ENCODE measurements around the gene TDRD12. TPM values are rescaled to one million over a fixed set of nuclear protein-coding genes. Genes with fewer than 3 reads are reported as not detected.

Gene TDRD12
- total RNA-seq, 1 experiment from 2014 or later, result 0.64 TPM

DNA sequence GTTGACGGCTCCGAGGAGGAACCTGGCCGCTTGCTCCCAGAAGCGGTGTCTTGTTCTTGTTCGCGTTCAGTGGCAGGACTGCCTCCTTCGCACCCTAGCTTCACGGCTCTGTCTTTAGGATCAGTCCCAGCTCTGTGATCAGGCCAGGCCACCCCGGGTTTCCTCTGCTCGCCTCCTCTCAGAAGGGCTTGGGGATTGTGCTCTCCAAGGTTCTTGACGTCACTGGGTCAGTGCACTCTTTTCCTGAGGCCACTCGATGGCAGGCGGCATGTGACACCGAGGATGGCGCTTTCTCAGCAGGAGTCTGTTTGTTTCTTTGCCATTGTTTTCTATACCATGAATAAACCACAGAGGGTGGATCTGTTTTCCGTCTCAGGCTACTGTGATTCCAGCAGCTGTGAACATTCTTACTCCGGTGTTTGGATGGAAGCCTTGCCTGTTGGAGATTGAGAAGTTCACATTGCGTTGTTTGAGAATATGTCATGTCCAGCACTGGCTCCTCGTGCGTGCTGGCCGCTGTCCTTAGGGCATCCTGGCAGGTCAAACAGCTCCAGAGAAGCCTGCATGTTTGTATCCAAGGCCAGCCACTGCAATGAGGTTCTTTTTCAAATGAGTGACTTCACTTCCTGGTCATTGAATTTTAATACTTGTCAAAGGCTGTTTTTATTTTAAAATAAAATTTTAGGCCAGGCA lies 105.5 kb downstream of the TDRD12 start:
- DNase-seq (ENCODE audit: low spot score), result no peak
- POLR2A ChIA-PET (ENCODE audit: low non-redundant PET), result no interaction called here
- Histone ChIP-seq H3K36me3 (ENCODE audit: insufficient read depth, low read length, poor library complexity, severe bottlenecking) (no peaks in the 10 kb centered on the region), H3K27me3 (replicated peaks; ENCODE audit: insufficient read depth, low read depth, low read length, poor library complexity) (no peaks in the 10 kb centered on the region), H3K4me1 (ENCODE audit: insufficient read depth, low read length, poor library complexity, severe bottlenecking) (no peaks in the 10 kb centered on the region), H3K27ac (ENCODE audit: low read depth, low read length, poor library complexity, severe bottlenecking) (no peak overlapping the region), H3K4me3 (ENCODE audit: low read depth, low read length, poor library complexity, severe bottlenecking) (no peak overlapping the region), H3K9me3 (ENCODE audit: low read depth, low read length, poor library complexity, severe bottlenecking) (no peaks in the 10 kb centered on the region)
- CTCF ChIA-PET, result no interaction called here
- TF ChIP-seq, protein P1, sequence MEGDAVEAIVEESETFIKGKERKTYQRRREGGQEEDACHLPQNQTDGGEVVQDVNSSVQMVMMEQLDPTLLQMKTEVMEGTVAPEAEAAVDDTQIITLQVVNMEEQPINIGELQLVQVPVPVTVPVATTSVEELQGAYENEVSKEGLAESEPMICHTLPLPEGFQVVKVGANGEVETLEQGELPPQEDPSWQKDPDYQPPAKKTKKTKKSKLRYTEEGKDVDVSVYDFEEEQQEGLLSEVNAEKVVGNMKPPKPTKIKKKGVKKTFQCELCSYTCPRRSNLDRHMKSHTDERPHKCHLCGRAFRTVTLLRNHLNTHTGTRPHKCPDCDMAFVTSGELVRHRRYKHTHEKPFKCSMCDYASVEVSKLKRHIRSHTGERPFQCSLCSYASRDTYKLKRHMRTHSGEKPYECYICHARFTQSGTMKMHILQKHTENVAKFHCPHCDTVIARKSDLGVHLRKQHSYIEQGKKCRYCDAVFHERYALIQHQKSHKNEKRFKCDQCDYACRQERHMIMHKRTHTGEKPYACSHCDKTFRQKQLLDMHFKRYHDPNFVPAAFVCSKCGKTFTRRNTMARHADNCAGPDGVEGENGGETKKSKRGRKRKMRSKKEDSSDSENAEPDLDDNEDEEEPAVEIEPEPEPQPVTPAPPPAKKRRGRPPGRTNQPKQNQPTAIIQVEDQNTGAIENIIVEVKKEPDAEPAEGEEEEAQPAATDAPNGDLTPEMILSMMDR (conservative IDR thresholded peaks at IDR 0.05; ENCODE audit: low read depth, low read length), result no peak
- TF ChIP-seq EZH2 (IDR thresholded peaks at IDR 0.05; ENCODE audit: borderline replicate concordance, low read depth, low read length, poor library complexity, severe bottlenecking), result no peak
- BruUV-seq (replicated peaks), result no TSS peak
- intact Hi-C loops (cut with micrococcal nuclease; ENCODE audit: unreplicated experiment), result no loop called here

DNA sequence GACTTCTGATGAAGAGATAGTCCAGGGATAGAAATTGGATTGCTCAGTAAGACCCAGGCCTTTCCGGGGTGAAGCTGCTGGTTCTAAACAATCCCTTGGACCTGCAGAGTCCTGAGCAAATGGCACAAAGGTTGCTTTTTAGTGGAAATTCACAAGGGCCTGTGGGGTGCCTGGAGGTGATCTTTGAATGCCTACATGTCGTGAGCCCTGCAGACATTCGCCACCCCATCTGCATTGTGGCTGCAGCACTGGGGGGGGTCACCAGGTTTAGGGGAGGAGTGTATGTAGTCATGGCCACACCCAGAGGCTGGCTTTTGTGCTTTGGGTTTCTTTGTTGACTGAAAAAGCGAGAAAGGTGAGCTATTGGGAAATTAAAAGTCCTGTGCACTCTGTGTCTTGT lies 108.6 kb downstream of the TDRD12 start:
- BruUV-seq (replicated peaks), result no TSS peak
- CTCF ChIA-PET, result interaction anchor here (0.5 to 0.6 kb wide), 2 partner anchors 32 to 138 kb away, joined by 4 to 5 read pairs; no protein-coding TSS in a partner anchor

DNA sequence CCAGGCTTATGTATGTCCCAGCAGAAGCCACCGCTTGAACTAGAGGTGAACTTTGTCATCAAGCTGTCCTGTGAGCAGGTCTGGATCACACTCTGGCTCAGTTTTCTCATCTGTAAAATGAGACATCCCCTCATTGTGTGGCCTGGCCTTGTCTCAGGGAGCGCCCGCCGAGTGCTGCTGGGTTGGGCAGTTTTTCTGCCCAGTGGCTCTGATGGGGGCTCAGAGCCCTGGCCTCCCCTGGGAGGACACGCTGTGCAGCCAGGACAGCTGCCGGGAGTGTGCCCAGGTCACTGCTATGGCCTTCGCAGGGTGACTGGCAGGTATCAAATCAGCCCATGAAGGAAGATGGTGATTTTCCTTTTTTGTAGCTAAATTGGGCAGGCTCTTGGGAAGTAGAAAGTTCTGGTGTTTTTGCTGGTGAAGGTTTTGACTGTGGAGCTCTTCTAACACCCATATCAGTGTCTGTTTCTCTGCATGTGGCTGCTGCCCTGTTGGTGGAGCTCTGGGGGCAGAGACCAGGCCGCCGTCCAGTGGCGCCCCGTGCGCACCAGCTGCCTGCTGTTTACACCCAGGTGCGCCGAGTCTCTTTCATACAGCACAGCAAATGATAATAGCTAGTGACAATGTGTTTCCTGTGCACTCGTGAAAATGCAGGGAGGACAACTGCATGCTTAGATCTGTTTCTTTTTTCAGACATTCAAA lies 109.2 kb downstream of the TDRD12 start:
- ChIA-PET CTCF (interaction anchor here (0.6 kb wide), 1 partner anchor 31 kb away, joined by 4 read pairs; no protein-coding TSS in a partner anchor), POLR2A (ENCODE audit: low non-redundant PET) (interaction anchor here (0.6 kb wide), 1 partner anchor 25 kb away, joined by 14 read pairs; no protein-coding TSS in a partner anchor)

More for the DNA sequence above, 108.6 kb downstream of the TDRD12 start:
- POLR2A ChIA-PET (ENCODE audit: low non-redundant PET), result interaction anchor here (0.6 kb wide), 1 partner anchor 25 kb away, joined by 14 read pairs; no protein-coding TSS in a partner anchor
- DNase-seq (ENCODE audit: low spot score), result no peak
- H3K4me3 ChIP-seq (ENCODE audit: low read depth, low read length, poor library complexity, severe bottlenecking), result no peak overlapping the region
- intact Hi-C loops (cut with micrococcal nuclease; ENCODE audit: unreplicated experiment), result no loop called here
- no peak overlapping the region for H3K27ac ChIP-seq (ENCODE audit: low read depth, low read length, poor library complexity, severe bottlenecking)
- TF ChIP-seq EZH2 (IDR thresholded peaks at IDR 0.05; ENCODE audit: borderline replicate concordance, low read depth, low read length, poor library complexity, severe bottlenecking), result no peak
- TF ChIP-seq, protein P1 (conservative IDR thresholded peaks at IDR 0.05; ENCODE audit: low read depth, low read length), result no peak
- no peaks in the 10 kb centered on the region for H3K27me3 ChIP-seq (replicated peaks; ENCODE audit: insufficient read depth, low read depth, low read length, poor library complexity)
- no peaks in the 10 kb centered on the region for H3K36me3 ChIP-seq (ENCODE audit: insufficient read depth, low read length, poor library complexity, severe bottlenecking)
- no peaks in the 10 kb centered on the region for H3K9me3 ChIP-seq (ENCODE audit: low read depth, low read length, poor library complexity, severe bottlenecking)
- no peaks in the 10 kb centered on the region for H3K4me1 ChIP-seq (ENCODE audit: insufficient read depth, low read length, poor library complexity, severe bottlenecking)

More for the DNA sequence above, 109.2 kb downstream of the TDRD12 start:
- BruUV-seq (replicated peaks), result no TSS peak
- Histone ChIP-seq H3K4me1 (ENCODE audit: insufficient read depth, low read length, poor library complexity, severe bottlenecking) (no peaks in the 10 kb centered on the region), H3K27ac (ENCODE audit: low read depth, low read length, poor library complexity, severe bottlenecking) (no peak overlapping the region), H3K36me3 (ENCODE audit: insufficient read depth, low read length, poor library complexity, severe bottlenecking) (no peaks in the 10 kb centered on the region), H3K9me3 (ENCODE audit: low read depth, low read length, poor library complexity, severe bottlenecking) (no peaks in the 10 kb centered on the region), H3K4me3 (ENCODE audit: low read depth, low read length, poor library complexity, severe bottlenecking) (no peak overlapping the region), H3K27me3 (replicated peaks; ENCODE audit: insufficient read depth, low read depth, low read length, poor library complexity) (no peaks in the 10 kb centered on the region)
- no peak for DNase-seq (ENCODE audit: low spot score)
- intact Hi-C loops (cut with micrococcal nuclease; ENCODE audit: unreplicated experiment), result no loop called here
- TF ChIP-seq EZH2 (IDR thresholded peaks at IDR 0.05; ENCODE audit: borderline replicate concordance, low read depth, low read length, poor library complexity, severe bottlenecking), result no peak
- TF ChIP-seq, protein P1 (conservative IDR thresholded peaks at IDR 0.05; ENCODE audit: low read depth, low read length), result no peak

All from A673 (cell line).